CD1c-positive myeloid dendritic cell (primary cell): ENCODE data around the gene MYOF.

Experiments used
- DNase-seq: peaks from one replicate; pipeline ENCODE4 v3.0.0-alpha.2; 2016; ENCODE audit errors: extremely low spot score

MYOF gene

GRCh38 chr10:93434991-93435491 is 47.1 kb downstream of the MYOF start:
- DNase-seq = no peak

DNA sequence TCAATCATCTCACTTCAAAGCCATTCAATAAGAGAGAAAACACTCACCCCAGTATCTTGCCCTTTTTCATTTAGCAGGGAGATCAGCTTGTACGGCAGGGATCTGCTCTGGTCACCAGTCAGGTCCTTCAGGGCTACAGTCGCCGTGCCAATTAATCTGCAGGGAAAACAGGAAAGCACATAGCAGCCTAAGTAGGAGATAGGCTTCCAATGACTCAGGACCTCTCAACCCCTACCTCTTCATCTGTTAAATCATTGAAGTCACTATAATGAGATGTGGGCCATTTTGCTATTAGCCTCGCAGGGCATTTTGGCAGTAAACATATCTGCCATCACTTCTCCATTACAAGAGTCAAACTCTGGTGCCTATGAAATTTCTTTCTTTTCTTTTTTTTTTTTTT is 50.8 kb downstream of the MYOF start:
- DNase-seq = no peak

DNA sequence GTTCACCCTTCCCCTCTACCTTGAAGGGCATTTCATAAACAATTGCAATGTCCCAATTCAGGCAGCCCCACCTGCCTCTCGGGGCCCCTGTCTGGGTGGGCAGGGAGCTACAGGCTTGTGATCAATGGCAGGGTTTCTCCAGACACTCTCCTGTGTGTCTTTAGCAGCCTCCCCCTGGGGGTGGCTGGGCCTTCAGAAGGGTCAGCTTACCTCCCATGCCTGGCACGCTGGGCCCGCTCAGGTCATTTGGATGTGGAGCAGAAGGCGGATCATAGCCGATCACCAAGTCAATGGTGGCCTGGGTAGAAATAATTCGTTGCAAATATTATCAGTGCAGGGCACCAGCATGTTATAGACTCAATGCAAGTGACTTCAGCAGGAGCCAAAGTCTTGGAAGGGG is 56.3 kb downstream of the MYOF start:
- DNase-seq = no peak

GRCh38 chr10:93422118-93422517 is 60.0 kb downstream of the MYOF start:
- peak; percentile 17 for DNase-seq

DNA sequence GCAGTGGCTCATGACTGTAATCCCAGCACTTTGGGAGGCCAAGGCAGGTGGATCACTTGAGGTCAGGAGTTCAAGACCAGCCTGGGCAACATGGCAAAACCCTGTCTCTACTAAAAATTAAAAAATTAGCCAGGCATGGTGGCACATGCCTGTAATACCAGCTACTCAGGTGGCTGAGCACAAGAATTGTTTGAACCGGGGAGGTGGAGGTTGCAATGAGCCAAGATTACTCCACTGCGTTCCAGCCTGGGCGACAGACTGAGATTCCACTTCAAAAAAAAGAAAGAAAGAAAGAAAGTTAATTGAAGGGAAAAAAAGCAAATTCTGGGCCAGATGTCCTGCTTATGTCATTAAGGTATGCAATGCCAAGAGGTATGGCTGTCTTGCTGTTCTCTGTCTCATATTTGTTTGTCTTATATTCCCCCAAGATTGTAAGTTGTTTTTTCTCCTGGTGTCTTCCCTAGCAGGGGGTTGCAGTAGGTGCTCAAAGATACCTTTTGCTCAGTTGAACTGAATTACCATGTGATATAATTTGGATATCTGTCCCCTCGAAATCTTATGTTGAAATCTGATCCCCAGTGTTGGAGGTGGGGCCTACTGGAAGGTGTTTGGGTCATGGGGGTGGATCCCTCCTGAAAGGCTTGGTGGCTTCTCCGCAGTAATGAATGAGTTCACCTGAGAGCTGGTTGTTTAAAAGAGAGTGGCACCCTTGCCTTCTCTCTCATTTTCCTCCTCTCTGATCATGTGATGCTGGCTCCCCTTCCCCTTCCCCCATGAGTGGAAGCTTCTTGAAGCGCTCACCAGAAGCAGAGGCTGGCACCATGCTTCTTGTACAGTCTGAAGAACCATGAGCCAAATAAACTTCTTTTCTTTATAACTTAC is 60.9 kb downstream of the MYOF start:
- DNase-seq = no peak

DNA sequence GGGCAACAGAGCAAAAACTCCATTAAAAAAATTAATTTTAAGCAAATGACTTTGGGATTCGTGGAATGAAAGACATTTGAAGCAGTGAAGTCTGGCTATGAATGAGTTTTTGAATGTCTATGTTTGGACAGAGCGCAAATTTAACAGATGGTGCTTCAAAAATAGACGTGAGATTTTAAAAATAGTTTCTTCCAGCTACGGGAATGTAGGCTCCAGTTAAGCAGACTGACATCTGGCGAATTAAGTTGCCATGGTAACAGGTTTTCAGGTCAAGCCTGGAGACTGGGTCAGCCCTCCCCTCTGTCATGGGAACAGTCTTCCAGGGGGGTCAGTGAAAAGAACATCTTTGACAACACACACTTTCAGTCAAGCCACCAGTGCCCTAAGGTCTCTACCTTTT is 62.0 kb downstream of the MYOF start:
- DNase-seq = no peak

- peak; percentile 29 for DNase-seq
Measured at GRCh38 chr10:93419016-93419415, 63.1 kb downstream of the MYOF start.

DNA sequence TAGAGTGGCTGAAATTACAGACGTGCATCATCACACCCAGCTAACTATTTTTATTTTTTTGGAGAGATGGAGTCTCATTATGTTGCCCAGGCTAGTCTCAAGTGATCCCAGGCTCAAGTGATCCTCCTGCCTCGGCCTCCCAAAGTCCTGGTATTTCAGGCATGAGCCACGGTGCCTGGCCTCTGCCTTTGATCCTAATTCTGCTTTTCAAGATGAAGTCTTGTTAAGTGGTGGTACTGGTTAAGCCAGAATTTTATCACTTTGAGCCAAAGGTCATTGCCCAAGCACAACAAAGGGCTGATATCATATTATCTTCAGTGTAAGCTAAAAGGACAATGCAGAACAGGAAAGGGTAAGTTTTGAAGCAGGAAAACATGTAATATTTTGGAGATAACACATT is 64.2 kb downstream of the MYOF start:
- no peak for DNase-seq

GRCh38 chr10:93417266-93417665 is 64.9 kb downstream of the MYOF start:
- DNase-seq = no peak

GRCh38 chr10:93416824-93417223 is 65.3 kb downstream of the MYOF start:
- DNase-seq = no peak

DNA sequence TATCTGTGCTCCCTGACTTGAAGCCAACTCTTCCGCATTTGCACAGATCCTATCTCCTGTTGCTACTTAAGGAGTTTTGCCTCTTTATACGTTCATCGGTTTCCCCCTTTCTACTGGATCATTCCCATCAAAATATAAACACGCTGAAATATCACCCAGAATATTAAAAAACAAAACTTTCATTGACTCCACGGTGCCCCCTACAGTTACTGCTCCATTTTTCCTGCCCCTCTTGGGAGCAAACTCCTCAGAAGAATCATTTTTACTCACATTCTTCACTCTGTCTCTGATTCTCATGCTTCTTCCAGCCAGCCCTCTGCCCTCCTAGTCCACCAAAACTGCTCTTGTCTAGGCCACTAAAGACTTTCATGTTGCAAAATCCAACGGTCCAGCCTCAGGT is 66.4 kb downstream of the MYOF start:
- no peak for DNase-seq

DNA sequence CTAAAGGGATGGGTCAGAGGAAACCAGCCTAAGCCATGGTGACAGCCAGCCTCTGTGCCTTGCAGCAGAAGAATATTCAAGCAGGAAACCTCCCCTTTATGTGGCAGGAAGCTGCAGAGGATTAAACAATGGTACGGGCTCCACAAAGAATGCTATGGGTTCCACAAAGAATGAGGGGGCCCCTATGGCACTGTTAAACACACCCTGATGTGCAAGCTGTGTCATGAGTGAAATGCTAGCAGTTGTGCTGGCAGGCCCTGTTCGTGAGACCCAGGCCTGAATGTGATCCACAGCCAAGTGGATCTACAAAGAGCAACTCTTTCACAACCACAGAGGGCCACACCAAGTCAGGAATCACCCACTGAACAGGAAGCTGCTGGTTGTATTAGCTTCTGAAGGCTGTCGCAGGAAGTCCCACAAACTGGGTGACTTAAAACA is 68.9 kb downstream of the MYOF start:
- peak; percentile 63 for DNase-seq

- DNase-seq = peak; percentile 77
Measured at GRCh38 chr10:93412801-93413200, 69.3 kb downstream of the MYOF start.

DNA sequence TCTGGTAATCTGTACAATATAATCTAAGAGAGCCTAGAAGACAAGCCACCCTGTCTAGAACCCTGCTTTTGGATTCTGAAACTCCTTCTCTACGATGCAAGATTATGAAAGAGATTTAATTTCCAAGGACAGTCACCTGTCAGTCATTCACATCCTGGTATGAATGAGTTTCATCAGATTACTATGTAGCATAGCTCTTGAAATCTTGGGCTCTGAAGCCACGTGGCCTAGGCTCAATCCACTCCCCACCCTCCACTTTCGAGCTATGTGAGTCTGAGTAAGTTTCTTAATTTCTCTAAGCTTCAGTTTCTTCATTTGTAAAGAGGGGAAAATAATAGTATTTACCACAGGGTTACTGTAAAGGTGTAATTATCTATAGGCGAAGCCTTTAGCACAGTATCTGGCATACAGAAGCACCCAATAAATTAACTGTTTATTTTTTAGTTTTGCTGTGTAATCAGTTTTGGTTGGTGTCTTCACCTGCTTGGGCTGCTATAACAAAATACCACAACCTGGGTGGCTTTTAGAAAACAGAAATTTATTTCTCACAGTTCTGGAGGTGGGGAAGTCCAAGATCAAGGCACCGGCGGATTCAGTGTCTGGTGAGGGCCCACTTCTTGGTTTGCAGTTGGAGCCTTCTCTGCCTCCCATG is 71.3 kb downstream of the MYOF start:
- no peak for DNase-seq

DNA sequence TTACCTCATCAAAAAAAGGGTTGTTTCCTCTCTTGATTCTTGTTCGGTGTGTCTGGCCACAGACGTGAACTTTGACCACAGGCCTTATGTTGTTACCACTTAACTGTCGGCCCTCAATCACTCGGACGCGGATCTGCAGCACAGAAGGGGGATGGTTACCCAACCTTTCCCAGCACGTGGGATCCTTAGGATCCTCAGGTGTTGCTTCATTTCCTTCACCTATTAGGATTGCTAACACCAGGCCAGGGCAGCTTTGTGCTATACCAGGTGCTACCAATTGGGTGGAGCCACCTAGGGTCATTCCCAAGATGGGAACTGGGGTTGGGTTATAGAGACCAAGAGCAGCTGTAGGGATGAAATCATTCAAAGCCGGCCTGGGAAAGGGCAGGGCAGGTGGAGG is 73.4 kb downstream of the MYOF start:
- no peak for DNase-seq

DNA sequence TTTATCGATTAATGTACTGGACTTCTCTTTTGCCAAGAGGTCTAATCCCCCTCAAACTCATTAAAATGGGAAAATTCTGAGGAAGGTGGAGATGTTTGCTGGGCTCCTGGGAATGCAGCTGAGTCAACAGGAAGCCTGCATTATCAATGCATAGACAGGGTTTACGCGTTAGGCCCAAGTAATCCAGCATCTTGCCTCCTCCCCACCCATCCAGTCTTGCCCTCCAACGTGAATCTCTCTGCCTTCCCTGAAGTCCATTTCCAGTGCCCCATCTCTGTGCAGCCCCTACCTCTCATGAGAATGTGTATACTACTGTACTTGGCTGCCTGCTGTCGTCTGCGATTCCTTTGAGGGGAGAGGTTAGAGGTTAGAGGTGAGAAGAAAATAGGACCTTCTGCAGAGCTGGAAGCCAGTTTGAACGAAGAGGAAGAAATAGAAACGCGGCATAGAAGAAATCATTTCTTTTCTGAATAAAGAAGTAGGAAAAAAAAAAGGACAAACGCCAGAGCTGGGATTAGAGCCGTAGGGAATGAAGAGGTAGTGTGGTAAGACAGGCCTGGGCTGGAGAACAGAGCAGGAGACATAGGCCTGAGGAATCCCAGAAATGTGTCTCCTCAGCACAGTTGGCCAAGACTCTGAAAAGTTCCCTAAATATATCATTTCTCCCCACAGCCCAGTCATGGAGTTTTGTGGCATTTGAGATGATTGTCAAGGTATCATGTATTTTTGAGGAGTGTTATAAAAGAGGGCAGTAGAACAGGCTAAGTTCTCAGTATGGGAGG is 75.6 kb downstream of the MYOF start:
- no peak for DNase-seq

DNA sequence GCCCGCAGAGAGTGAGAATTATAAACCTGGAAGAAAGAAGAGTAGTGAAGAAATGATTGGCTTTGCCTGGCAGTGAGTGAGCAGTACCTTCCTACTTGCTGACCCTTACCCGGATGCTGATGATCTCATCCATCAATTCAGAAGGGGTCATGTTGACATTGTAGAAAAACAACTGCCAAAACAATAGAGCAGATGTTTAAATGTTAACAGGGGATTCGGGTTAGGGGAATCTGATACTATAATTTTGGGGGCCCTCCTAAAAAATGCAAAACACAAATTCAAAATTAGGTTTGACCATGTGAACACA is 78.1 kb downstream of the MYOF start:
- no peak for DNase-seq

DNA sequence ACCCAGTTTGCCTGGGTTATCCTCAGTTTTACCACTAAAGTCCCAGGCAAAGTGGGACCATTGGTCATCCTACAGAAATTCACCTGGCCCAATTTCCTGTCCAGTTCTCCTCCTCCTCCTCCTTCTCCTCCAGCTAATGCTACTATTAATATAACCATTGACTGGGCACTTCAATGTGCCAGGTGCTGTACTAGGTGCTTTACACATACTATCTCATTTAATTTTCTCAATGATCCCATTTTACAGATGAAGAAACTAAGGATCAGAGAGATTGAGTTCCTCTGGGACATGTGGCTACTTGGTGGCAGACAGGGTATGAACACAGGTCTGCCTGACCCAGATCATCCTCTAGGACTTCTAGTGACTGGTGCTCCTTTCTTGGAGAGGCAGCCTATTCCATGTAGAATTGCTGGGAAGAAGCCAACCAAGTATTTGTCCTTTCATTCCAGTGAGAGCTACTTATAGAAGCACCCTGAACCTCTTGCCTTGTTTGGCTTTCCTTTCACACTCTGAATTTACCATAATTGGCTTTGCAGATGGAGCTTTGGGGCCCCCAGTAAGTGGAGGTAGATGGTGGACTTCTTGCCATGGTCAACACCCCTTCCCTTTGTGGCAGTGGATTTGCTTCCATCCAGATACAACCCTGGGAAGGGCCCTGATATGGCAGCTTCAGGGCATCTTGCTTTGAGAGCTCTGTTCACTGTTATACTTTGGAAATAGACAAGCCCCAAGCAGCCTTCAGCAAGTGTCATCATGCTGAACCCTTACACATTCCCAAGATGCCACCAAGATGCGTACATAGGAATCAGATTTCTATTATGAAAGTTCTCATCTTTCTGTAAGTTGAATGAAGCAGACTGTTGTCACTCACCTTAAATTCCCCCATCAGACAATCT is 78.7 kb downstream of the MYOF start:
- DNase-seq = no peak

DNA sequence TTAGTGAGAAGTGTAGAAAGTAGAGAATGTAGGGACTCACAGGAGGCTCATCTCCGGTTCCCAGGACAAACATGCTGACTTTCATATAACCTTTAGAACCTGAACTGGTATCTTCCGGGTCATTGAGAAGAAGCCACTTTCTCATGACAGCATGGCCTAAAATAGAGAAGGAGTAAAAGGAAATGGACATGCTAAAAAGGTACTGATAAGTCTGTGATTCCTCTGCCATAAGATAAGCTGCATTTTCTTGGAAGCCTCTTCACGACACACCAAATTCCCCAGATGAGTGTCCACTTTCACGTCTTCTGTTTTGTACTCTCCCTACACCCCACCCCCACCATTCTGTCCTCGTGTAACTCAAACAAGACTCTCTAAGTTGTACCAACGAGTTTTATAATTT is 79.9 kb downstream of the MYOF start:
- no peak for DNase-seq

DNA sequence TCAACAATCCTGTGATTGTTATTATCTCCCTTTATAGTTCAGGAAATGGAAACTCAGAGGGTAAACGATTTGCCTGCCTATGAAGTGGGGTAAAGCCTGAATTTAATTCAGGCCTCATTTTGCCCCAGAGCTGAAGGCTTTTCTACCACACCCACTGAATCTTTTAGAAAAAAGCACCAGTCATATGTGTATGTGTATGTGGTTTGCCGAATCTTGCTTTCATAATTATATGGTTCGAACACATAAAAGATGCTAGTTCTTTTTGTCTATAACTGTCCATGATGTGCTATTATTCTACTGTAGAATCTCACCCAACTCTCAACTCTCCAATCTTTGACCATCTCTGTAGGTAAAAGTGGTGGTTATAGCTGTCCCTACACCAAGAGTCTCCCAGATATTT is 83.6 kb downstream of the MYOF start:
- DNase-seq = no peak

GRCh38 chr10:93397020-93397419 is 85.1 kb downstream of the MYOF start:
- no peak for DNase-seq

GRCh38 chr10:93393211-93393610 is 88.9 kb downstream of the MYOF start:
- DNase-seq = no peak
